A673 (cell line): Measurements from ENCODE around the gene CSTPP1. TPM values are rescaled to one million over a fixed set of nuclear protein-coding genes. Genes with fewer than 3 reads are reported as not detected.

Experiments
- BruUV-seq: library from RNA; stranded (reverse); fragments of 400-500 nt; replicated peaks from 2 replicates; lab custom pipeline; 2021; lab: Mats Ljungman, UMichigan
- CTCF ChIA-PET: fragments of 300-600 bp; sonication (Branson Sonifier 250); formaldehyde crosslinking; loops from one replicate; lab custom pipeline; 2022; ENCODE audit warnings: antibody characterized with exemption; lab: Charles Lee
- POLR2A ChIA-PET: fragments of 300-600 bp; sonication (Branson Sonifier 250); formaldehyde crosslinking; loops from one replicate; lab custom pipeline; 2022; ENCODE audit warnings: antibody characterized with exemption; ENCODE audit not compliant: low non-redundant PET; lab: Charles Lee
- DNase-seq: peaks from one replicate; pipeline ENCODE4 v3.0.0-alpha.2; 2015; ENCODE audit warnings: low spot score
- H3K27ac ChIP-seq: fragments of 200-600 bp; sonication (generic); 2 replicates; pipeline ENCODE4 v1.5.1; 2016; ENCODE audit warnings: mixed run types, low read depth, mild to moderate bottlenecking, mixed read lengths, antibody characterized with exemption, low read length; ENCODE audit not compliant: poor library complexity, severe bottlenecking
- H3K27me3 ChIP-seq: fragments of 200-600 bp; sonication (generic); replicated peaks from 2 replicates; pipeline ENCODE4 v1.6.1; 2017; ENCODE audit warnings: mixed run types, low read depth, mild to moderate bottlenecking, mixed read lengths, antibody characterized with exemption, low read length; ENCODE audit not compliant: insufficient read depth, poor library complexity
- H3K36me3 ChIP-seq: fragments of 200-600 bp; sonication (generic); 2 replicates; pipeline ENCODE4 v1.6.1; 2016; ENCODE audit warnings: mixed run types, mild to moderate bottlenecking, mixed read lengths, antibody characterized with exemption, low read length; ENCODE audit not compliant: insufficient read depth, poor library complexity, severe bottlenecking
- H3K4me1 ChIP-seq: fragments of 200-600 bp; sonication (generic); 2 replicates; pipeline ENCODE4 v1.6.1; 2017; ENCODE audit warnings: mixed run types, mild to moderate bottlenecking, mixed read lengths, antibody characterized with exemption, low read length; ENCODE audit not compliant: insufficient read depth, poor library complexity, severe bottlenecking
- H3K4me3 ChIP-seq: fragments of 200-600 bp; sonication (generic); 2 replicates; pipeline ENCODE4 v1.5.1; 2016; ENCODE audit warnings: low read depth, mixed run types, mild to moderate bottlenecking, mixed read lengths, low read length; ENCODE audit not compliant: poor library complexity, severe bottlenecking
- H3K9me3 ChIP-seq: fragments of 200-600 bp; sonication (generic); 2 replicates; pipeline ENCODE4 v1.6.1; 2016; ENCODE audit warnings: mixed run types, low read depth, mild to moderate bottlenecking, mixed read lengths, antibody characterized with exemption, low read length; ENCODE audit not compliant: poor library complexity, severe bottlenecking
- EZH2 ChIP-seq: fragments of 200-600 bp; sonication (generic); IDR thresholded peaks from 2 replicates; pipeline ENCODE4 v1.6.1; 2017; ENCODE audit warnings: borderline replicate concordance, low read depth, mild to moderate bottlenecking, mixed read lengths, antibody characterized with exemption, low read length; ENCODE audit not compliant: poor library complexity, severe bottlenecking
- intact Hi-C: fragments of 100-400 bp; cut with micrococcal nuclease; formaldehyde crosslinking; loops from one replicate; pipeline ENCODE4 v1.10.0; 2022; ENCODE audit not compliant: unreplicated experiment
- total RNA-seq: library from RNA; stranded (reverse); gene quantifications from 2 replicates; pipeline ENCODE4 v1.2.3, GENCODE V29; 2021
- TF ChIP-seq, protein P1 (sequence below): fragments of 300-800, 200-600 bp; sonication (generic); conservative IDR thresholded peaks from 2 replicates; pipeline ENCODE4 v1.5.1; 2017; ENCODE audit warnings: low read depth, mild to moderate bottlenecking, antibody characterized with exemption, low read length, moderate library complexity, mixed read lengths

CSTPP1 gene
- total RNA-seq, 1 experiment from 2014 or later, result 79.3 TPM

DNA sequence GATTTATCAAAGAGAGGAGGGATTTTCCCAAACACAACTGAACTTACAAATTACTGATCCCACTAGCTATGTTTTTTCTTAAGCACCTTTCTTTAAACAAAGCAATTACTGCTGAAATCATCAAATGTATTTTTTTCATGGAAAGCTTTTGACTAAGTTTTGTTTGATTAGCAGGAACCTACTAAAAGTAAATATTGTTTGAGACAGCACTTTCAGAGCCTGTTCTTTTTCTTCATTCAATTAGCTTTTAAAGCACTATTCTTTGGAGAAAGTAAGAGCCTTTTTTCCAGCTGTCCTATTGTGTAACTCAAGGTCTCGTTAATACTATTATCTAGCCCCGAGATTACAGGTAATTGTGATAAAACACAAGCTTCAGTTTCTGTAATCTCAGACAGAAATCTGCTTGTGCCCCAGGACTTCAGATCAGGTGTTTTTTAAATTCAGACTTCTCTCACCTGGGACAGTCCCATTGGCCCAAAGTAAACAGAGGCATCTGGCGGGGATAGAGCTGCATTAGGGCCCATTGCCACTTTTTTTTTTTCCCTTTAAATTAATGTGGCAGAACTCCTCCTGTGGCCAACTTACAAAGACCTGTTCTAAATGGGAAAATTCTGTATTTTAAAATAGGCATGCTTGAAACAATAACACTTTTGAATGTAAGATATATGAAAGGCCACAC is 11.0 kb downstream of the CSTPP1 start:
- Histone ChIP-seq H3K9me3 (no peaks in the 10 kb centered on the region), H3K36me3 (no peaks in the 10 kb centered on the region), H3K4me3 (no peak overlapping the region), H3K27ac (no peak overlapping the region), H3K4me1 (peaks cover 5% of the 10 kb centered on the region), H3K27me3 (no peaks in the 10 kb centered on the region)
- TF ChIP-seq EZH2, result no peak
- TF ChIP-seq, protein P1, sequence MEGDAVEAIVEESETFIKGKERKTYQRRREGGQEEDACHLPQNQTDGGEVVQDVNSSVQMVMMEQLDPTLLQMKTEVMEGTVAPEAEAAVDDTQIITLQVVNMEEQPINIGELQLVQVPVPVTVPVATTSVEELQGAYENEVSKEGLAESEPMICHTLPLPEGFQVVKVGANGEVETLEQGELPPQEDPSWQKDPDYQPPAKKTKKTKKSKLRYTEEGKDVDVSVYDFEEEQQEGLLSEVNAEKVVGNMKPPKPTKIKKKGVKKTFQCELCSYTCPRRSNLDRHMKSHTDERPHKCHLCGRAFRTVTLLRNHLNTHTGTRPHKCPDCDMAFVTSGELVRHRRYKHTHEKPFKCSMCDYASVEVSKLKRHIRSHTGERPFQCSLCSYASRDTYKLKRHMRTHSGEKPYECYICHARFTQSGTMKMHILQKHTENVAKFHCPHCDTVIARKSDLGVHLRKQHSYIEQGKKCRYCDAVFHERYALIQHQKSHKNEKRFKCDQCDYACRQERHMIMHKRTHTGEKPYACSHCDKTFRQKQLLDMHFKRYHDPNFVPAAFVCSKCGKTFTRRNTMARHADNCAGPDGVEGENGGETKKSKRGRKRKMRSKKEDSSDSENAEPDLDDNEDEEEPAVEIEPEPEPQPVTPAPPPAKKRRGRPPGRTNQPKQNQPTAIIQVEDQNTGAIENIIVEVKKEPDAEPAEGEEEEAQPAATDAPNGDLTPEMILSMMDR, result no peak
- no TSS peak for BruUV-seq
- intact Hi-C loops, result no loop called here
- CTCF ChIA-PET, result no interaction called here
- POLR2A ChIA-PET, result no interaction called here
- DNase-seq, result no peak

DNA sequence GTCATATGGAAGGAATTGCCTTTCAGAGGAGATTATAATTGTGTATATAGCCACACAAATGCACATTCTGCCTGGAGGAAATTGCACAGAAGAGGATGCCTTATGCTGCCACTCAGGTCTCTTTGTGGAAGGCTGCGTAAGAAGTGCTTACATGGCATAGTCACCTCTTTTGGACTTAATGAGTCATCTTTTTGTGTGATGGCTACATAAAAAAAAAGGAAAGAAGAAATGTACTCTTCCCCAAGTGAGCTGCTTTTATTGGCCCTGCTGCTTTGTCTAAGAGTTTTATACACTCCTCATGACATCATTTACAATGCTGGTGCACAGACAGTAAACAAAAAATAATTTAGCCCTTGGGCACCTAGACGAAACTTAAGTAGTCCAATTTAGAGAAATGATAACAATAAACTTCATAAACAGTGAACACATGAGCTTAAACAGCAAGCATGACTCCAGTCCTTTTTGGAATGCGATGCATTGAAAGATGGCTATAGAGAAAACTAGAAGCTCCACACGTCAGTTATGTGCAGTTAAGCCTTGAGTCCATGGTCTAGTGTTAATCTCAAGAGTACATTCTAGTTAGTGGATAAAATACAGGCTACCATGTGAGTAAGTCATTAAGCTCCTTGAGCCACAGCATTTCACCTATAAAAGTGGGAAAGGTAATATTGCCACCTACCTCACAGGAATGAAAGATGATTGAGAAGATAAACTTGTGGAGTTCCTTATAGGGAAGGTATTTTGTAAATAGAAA is 12.0 kb downstream of the CSTPP1 start:
- Histone ChIP-seq H3K4me1 (peaks cover 5% of the 10 kb centered on the region), H3K27me3 (no peaks in the 10 kb centered on the region), H3K9me3 (no peaks in the 10 kb centered on the region), H3K4me3 (no peak overlapping the region), H3K36me3 (no peaks in the 10 kb centered on the region), H3K27ac (no peak overlapping the region)
- CTCF ChIA-PET, result interaction anchor here (1.2 kb wide), 1 partner anchor 205 kb away, joined by 4 read pairs; no protein-coding TSS in a partner anchor
- DNase-seq, result peak; percentile 52
- POLR2A ChIA-PET, result interaction anchor here (0.6 kb wide), 1 partner anchor 62 kb away, joined by 4 read pairs; no protein-coding TSS in a partner anchor
- TF ChIP-seq EZH2, result no peak
- TF ChIP-seq, protein P1, result no peak
- BruUV-seq, result no TSS peak
- intact Hi-C loops, result no loop called here

DNA sequence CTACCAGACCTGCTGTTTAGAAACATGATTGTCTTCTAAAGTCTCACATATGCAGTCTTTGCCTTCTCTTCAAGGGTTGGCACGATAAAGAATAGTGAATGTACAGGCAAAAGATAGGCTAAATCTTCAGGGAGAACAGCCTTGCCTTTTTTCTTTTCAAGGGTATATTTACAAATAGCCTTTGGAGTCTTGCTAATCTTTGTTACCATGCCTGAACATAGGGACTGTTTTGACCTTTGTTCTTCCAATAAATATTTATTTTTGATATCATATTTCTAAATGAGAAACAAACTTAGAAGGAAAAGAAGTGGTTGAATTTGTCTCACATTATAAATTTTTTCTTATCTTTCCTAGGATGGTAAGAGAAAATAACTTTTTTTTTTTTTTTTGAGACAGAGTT is 12.7 kb downstream of the CSTPP1 start:
- Histone ChIP-seq H3K36me3 (no peaks in the 10 kb centered on the region), H3K9me3 (no peaks in the 10 kb centered on the region), H3K27me3 (no peaks in the 10 kb centered on the region), H3K4me3 (no peak overlapping the region), H3K27ac (no peak overlapping the region), H3K4me1 (peaks cover 5% of the 10 kb centered on the region)
- no TSS peak for BruUV-seq
- intact Hi-C loops, result no loop called here
- TF ChIP-seq, protein P1, result no peak
- TF ChIP-seq EZH2, result no peak
- CTCF ChIA-PET, result interaction anchor here (1.2 kb wide), 1 partner anchor 204 kb away, joined by 4 read pairs; no protein-coding TSS in a partner anchor
- POLR2A ChIA-PET, result interaction anchor here (0.7 kb wide), 1 partner anchor 1511 kb away, joined by 4 read pairs; no protein-coding TSS in a partner anchor
- no peak for DNase-seq
